ENCODE data around the gene FOXP1.

Gene FOXP1

DNA sequence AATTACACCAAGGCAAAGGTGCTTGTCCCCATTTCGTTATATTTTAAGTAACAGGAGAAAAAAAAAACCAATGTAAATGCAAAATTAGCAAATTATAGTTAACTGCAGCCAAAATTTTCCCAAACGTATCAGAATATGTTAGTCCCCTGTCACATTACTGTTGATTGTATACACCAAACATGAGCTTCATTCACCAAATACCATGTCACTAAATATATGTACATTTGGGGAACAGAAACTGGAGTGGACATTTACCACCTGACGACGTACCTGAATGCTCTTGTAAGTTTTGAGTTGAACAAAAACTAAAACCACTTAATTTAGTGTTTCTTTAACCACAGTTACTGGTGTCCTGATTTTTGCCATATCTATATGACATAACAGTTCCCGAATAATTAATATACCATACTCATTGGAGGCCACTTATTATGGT, 3.3 kb upstream of the FOXP1 start:
- DNase-seq (no peak), ATAC-seq (no peak)

DNA sequence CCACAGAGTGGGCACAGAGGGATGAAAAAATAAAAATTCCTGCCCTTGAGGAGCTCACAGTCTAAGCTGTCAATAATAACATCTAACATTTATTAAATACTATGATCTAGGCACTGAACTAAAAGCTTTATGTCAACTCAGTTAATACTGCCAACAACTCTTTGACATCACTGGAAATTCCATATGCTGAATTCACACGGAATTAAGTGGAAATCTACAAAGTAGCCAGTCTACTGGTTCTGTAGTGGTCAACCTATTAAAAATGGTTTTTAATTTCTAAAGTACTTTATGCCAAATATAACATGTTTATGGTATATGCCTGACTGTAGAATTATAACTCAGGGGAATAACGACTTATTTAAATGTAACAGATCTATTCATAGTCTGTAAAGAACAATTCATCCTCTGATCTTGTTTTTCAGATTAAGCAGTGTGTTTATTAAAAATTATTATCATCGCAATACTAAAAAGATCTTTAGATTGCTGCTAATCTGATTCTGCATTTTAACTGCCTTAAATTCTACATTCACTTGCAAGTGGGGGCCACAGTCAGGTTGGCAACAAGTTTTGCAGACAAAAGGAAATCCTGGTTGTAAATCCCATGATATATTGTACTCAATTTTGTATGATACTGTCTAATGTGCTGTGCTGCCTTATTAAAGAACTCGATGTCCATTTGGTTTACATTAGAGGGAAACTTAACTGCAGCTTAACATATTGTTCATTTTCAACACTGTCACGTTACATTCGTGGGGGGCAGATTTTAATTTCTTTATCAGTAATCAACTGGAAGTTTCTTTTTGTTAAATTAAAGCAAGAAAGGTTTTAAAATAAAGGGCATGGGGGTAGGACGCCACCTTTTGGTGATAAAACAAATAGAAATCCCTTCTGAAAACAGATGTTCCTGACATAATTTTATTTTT, 2.6 kb upstream of the FOXP1 start:
- ATAC-seq (no peak), DNase-seq (no peak)

DNA sequence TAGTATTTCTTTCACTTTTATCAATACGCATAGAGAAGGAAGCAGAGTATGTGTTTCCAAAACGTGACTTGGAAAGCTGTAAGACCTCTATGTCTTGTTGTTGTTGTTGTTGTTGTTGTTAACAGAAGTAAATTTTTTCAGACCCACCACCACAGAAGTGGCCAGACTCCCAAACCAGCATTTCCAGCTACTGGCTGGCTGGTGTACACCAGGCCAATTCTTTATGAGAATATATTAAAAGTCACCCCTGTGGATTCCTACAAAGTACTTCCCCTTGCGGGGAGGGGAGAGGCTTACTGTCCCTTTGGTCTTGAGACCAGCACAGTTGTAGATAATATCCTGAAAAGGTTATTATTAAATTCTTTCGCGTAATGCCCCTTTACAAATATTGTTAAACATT, 1.6 kb upstream of the FOXP1 start:
- no peak for DNase-seq
- ATAC-seq, result no peak

DNA sequence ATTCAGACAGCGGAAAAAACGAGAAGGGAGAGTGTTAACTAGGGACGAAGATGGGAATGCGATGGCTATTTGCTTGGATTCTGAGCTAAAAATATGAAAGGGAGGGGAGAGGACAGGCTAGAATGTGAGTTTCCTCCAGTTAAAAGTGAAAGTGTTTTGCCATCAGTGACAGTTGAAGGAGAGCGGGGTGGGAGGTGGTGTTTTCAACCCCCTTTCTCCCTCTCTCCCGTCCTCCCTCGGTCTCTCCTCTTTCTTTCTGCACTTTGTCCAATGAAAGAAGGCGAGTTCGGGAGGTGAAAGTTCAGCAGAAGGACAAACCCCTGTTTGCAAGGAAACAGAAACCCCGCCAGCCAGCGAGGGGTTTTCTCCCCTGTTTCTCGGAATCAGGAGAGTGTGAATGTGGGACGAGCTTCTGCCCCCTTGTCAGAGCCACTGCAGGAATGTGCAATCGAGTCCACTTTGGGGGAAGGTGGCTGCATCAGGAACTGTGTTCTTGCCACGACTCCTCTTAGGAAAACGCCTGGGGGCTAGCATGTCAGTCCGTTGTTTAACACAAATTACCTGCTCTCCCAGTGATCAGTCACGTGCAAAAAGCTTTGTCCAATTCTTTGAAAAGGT, 975 bp upstream of the FOXP1 start:
- ATAC-seq (peak; percentile 30), DNase-seq (peak; percentile 75)

DNA sequence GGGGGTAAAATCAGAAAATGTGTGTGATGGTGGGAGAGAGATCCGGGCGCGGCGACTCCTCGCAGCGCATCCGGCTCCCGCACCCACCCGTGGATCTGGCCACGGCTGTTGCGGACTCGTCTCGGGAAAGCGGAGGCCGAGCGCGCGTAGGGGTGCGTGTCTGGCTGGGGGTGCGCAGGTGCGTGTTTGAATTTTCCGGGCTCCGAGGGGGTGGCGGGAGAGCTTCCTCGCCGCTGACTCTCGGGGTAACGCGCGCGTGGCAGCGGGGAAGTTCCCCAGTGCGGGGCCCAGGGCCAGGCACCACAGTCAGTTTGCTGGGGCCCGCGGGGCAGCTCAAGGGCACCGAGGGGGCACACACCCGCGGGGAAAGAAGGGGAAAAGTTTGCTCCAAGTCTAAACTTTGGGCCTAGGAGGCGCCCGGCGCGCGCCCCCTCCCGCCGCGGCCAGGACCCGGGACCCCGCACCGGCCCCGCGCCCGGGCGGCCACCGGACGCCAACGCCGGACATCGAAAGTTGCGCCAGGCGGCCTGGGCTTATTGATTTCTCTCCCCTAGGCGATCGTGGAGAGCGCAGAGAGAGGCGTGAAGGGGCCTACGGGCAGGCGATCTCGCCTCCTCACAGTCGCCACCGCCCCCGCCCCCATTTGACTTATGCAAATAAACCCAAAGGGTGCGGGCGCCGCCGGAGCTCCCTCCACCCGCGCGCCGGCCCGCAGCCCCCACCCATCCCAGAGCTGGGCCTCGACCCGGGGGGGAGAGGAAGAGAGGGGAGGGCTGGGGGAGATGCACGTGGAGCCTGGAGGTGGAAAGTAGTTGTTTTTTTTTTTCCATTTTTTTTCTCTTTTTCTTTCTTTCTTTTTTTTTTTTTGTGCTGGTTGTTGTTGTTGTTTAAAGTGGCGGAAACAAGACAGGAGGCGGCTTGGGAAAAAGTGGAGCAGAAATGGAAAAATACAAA, 639 bp downstream of the FOXP1 start:
- DNase-seq, result peak; percentile 83
- ATAC-seq, result peak; percentile 41

DNA sequence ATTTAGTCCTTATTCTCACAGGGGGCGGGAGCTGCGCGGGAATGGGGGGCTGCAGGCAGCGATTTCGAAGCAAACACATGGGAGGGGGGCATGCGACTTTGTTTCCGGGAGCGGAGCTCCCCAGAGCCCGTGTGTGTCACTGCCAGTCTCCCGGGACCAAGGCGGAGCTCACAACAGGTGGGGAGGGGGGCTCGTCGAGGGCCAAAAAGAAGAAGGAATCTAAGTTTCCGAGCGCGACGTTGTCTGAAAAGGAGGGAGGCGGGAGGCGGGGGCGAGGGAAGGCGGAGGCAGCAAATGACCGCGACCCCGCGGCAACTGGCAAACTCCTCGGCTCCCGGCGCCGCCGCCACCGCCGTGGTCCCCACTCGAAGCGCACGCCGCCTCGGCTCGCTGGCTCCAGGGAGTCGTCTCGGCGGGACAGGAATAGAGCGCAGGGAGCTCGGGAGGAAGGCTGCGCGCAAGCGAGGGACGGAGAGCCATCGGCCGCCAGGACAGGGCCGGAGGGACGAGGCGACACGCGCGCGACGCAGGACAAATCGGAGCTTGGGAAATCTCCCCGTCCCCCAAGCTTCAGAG, 1.4 kb downstream of the FOXP1 start:
- peak; percentile 20 for ATAC-seq
- peak; percentile 73 for DNase-seq

DNA sequence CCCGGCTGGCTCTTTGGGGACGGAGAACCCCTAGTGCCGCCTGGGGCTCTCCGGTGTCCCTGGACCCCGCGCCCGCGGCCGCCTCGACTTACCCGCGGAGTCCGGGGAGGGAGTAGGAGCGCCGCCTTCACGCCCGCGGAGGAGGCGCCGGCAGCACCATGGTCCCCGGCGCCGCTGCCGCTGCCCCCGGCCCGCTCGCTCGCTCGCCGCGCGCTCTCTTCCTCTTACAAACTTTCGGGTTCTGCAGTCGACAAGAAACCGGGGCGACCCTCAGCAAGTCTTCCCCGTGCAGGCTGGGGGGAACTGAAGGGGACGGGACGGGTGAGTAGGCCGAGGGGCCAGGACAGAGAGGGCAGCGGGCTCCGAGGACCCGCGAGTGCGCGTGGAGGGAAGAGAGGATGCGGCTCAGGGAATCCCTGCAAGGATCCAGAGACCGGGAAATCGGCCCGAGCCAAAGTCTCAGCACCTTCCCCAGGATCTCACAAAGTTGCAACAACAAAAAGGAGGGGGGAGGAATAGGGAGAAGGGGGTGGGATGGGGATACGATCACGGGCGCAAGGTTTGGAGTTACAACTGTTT, 2.0 kb downstream of the FOXP1 start:
- peak; percentile 49 for DNase-seq
- ATAC-seq, result no peak

DNA sequence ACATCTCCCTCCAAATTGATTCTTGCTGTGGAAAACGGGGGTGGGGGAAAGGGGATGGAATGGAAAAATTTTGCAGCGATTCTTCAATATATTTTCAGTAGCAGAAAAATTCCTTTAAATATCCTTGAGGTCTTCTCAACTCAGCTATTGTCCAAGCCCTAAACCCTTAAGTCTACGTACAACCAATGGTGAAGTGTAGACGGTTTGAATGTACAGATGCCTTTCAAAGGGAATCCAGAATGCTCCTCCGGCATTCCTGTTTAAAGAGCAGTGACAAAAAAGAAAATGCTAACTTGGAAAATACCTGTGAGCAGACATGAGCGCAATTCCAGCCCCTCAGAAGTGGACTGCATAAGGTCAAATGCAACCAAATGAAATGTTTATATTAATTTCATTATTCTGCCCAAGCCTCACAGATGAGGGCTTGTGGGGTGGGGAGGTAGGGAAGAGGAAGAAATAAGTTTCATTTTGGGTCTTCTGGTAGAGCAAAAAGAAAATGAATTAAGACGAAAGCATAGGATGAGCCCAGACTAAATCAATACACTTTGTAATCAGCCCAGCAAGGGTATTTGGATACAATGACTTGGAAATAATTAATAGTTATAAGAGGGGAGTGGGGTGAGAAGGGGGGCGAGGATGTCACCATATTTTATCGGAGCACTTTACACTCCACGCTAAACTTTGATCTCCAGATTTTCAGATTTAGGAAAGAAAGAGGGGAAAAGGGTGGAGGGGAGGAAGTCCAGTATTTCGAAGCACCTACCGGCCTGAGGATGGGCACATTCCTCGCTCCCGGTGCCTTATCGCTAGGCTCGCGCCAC, 2.7 kb downstream of the FOXP1 start:
- no peak for DNase-seq
- ATAC-seq, result no peak

DNA sequence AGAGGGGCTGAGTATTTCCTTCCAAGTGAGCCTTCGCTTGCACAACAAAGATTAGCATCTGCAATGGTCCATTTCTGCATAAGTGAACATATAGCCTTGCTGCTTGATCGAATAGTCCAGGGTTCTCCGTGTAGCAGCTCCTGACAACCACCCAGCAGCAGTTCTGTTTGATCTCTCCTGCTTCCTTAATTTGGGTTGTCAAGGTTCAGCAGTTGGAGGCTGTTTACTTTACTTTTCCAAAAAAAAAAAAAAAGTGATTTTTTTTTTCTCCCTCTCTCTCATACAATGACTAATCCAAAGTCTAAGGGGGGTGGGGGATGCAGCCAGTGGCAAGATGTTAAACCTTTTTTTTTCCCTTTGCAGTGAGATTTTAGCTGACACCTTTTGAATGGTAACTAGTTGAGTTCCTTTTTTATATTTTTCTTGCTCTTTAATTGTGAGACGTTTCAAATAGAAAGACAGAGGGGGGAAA, 3.6 kb downstream of the FOXP1 start:
- ATAC-seq, result no peak
- no peak for DNase-seq

DNA sequence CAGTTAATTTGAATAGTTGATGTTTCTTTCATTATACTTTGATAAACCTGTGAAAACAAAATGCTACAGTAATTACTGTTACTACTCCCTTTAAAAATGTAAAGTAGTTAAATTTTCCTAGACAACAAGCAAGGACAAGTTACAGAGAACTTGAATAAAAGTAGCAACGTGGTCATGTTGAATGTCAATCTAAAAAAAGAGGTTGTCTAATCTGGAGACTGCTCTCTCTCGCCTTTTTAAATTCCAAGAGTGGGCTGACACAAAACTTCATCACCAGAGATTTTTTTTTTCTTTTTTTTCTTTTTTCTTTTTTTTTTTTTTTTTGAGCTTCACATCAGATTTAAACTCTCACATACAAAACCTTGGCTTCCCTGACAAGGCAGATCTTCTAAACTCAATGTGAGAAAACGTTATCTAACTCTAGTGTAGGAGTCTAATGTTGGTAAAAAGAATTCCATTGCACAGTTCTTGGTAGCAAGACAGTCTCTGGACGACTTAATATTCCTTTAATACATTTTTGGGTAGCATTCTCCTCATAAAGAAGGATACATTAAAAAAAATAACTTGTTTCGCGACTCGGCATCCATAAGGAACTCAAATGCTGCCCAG, 4.1 kb downstream of the FOXP1 start:
- ATAC-seq, result no peak
- no peak for DNase-seq

DNA sequence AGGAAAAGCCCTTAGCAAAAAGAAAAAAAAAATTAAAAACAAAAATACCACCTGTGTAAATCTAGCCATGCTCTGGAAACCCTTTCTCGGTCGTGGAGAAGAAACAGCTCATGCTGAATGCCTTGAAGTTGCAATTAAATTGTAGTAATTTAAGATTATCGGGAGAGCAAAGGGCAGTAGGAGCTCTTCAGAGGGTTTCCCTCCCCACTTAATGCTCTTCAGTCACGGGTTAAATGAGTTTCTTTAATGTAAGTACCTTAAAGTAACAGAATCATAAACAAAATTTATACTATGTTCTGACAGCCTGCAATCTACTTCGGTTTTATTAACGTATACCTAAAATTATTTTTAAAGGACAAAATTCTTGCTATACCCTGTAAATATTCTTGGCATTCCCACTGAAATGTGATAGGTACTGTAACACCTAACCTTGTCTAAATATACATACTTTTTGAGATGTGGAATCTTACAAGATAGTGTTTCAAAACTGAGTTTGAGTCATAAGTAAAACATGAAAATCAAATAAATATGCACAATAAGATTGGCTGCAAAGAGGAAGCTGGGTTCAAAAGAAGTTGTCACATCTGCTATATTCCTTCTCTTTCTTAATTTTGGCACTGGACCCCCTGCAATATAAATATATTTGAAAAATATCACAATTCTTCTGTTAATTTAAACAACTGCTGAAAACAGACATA, 5.3 kb downstream of the FOXP1 start:
- ATAC-seq (no peak), DNase-seq (no peak)

DNA sequence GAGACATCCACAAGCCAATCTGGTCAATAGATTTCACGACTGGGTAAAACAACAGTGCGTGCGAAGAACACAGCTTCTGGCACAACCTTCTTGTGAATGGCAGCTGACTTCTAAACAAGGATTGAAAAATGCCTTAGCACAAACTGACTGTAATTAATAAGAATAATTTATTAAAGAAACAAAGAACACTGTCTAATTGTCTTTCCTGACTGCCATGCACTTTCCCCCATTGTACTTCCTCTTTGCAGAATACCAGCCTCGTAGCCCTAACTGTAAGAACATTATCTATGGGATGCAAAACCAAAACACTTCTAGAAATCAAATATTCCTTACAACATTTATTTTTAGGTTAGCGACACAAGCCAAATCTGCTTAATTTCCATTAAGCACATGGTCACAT, 6.5 kb downstream of the FOXP1 start:
- no peak for DNase-seq

DNA sequence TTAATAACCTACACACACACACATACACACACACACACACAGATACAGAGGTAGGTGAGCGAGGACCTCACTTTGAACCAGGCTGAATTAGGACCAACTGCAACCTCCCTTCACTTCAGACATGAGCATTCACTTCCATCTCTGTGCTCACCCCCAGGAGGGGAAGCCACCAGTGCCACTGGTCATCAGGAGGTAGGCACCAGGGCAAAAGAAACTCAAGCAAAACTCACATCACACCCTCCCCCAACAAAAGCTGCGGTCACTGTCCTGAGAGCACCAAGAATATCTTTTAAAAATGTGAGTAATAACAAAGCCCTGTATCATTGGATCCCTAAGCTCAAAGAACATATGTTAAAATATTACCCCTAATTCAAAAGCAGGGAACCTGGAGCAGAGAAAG, 8.1 kb downstream of the FOXP1 start:
- DNase-seq (no peak), ATAC-seq (no peak)

More for the DNA sequence above, 6.5 kb downstream of the FOXP1 start:
- ATAC-seq, result no peak

DNA sequence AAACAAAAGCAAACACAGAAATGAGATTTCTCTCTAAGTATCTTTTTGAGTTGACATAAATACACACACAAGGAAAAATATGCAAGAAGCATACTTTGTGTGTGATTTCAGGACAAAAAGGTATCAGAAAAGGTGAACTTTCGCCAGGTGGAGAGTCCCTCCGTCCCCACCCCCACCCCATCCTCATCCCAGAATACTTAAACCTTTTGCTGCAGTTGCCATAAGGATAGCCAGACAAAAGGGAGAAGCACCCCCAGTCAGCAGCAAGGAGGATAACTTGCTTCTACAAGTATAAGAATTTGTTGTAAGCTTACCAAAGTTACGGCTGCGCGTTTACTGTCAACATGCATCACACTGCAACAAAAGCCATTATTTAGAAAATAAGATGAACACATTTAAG, 10.3 kb downstream of the FOXP1 start:
- no peak for DNase-seq
- no peak for ATAC-seq

DNA sequence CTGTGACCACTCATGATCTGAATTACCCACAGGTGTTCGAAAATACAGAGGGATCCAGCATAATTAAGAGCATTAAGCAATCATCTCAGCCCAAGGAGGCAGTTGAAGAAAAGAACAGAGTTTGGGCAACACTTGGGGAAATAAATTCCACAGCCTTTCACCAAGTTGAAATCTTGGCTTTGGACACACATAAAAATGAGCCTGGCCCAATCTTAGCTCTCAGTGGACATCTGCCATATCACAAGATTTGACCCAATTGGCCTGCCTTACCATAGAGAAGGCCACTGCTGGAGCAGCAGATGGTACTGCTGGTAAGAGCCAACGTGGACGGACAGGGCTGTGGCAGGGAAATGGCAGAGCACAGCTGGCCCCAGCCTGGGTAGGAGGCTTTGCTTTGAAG, 13.0 kb downstream of the FOXP1 start:
- no peak for ATAC-seq
- DNase-seq, result no peak

DNA sequence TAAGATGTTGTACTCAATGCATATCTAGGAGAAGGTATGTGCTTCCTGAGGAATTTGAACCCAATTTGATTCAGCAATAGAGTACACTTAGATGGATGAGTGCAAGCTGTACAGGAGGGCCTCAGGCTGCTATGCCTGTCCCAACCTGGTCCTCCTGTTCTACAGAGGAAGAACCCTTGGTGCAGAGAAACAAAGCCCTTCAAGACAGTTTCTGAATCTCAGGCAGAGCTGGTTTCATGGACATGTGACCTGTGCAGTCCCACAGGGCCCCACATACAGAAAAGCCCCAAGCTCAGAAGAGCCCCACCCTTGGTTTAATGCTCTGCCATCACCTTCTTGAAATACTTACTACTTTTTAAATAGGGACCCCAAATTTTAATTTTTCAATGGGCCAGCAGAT, 15.3 kb downstream of the FOXP1 start:
- no peak for ATAC-seq

DNA sequence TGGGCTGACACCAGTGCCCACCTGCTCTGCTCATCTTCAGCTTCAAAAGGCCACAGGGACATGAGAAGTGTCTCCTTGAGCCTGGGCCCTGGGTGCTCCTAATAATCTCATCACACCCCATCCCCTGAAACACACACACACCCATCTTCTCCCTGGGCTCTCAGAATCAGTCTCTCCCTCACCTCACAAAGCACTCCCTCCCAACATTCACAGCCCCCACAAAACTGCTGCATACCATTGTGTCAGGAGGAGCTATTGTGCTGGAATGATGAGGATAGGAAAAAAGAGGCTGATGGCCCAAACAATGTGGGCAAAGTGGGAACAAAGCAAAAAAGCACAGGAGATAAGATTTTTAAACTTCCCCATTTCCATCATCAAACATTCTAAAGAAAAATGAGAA, 16.8 kb downstream of the FOXP1 start:
- ATAC-seq (no peak), DNase-seq (no peak)

More for the DNA sequence above, 15.3 kb downstream of the FOXP1 start:
- no peak for DNase-seq

DNA sequence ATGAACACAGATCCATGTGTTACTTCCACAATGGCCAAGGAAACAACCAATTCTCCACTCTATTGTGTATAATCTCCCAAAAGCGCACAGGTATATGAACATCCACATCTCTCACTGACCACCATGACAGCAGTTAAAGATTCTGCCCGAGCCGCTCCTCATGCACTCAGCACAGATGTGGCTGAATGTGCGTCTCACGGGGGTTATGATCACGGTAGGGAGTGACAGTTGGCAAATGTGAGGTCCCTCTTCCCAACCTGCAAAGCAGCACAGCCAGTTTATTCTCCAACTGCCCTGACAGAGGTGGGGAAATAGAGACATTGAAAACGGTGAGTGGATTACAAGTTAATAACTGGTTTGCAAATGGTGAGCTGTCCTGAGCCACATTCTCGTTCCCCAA, 17.6 kb downstream of the FOXP1 start:
- ATAC-seq, result no peak

DNA sequence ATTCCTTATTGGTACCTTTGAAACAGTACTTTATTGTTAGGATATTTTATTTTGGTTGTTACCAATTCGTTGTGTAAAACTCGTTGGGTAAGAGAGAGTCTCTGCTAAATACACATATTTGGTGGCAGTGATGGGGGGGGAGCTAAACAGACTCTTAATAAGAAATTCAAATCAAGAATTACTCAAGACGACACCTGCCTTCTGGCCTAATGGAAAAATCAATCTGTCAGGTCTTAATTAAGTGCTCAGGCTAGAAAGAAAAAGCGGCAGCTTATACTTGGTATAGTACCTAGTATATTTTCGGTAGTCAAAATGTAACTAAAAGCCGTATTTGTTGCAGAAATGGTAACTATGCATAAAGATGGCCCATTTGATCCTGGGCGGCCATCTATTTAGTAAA, 18.2 kb downstream of the FOXP1 start:
- DNase-seq, result no peak
- ATAC-seq, result no peak

More for the DNA sequence above, 17.6 kb downstream of the FOXP1 start:
- no peak for DNase-seq

DNA sequence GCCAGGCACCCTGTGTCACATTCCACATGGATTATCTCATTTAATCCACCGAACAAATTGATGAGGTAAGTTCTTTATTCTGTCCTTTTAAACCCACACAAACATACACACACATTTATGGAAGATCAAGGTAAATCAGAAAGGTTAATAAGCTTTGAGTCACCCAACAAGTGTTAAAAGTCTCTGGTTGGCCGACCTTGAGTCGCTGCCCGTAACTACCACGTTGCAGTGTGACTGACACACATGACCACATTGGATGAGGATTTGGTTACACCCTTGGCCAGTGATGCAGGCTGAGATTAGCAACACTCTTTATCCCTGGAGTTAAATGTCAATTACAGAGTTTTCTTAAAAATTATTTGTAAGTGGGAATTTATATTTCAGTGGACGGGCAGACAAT, 19.2 kb downstream of the FOXP1 start:
- DNase-seq (no peak), ATAC-seq (no peak)
